Neural progenitor cell (in vitro differentiated cells): ENCODE data around the gene PGK1. TPM values are rescaled to one million over a fixed set of nuclear protein-coding genes. Genes with fewer than 3 reads are reported as not detected.
"Not testable (repeated sequence)": the region's sequence is repeated elsewhere in the genome, so short reads cannot be mapped to it uniquely, and the experiment has no call there.

Experiments used
- DNase-seq: peaks from one replicate; pipeline ENCODE4 v3.0.0-alpha.2; 2016; ENCODE audit warnings: low spot score
- H2AFZ ChIP-seq: fragments of 200-600 bp; sonication (generic); replicated peaks from 2 replicates; pipeline ENCODE4 v1.6.1; 2016; ENCODE audit warnings: antibody characterized with exemption
- H3F3A ChIP-seq: fragments of 200-600 bp; sonication (generic); 2 replicates; pipeline ENCODE4 v1.6.1; 2016; ENCODE audit warnings: antibody characterized with exemption, low read depth
- H3K27ac ChIP-seq: fragments of 200-600 bp; sonication (generic); 2 replicates; pipeline ENCODE4 v1.5.1; 2016; ENCODE audit warnings: mild to moderate bottlenecking
- H3K27me3 ChIP-seq: fragments of 200-600 bp; sonication (generic); 2 replicates; pipeline ENCODE4 v1.6.1; 2016; ENCODE audit warnings: mild to moderate bottlenecking, moderate library complexity
- H3K36me3 ChIP-seq: fragments of 200-600 bp; sonication (generic); 2 replicates; pipeline ENCODE4 v1.5.1; 2016
- H3K4me1 ChIP-seq: fragments of 200-600 bp; sonication (generic); 2 replicates; pipeline ENCODE4 v1.6.1; 2016; ENCODE audit warnings: mixed run types
- H3K4me2 ChIP-seq: fragments of 200-600 bp; sonication (generic); 2 replicates; pipeline ENCODE4 v1.6.1; 2016
- H3K4me3 ChIP-seq: fragments of 200-600 bp; sonication (generic); 2 replicates; pipeline ENCODE4 v1.5.1; 2016
- H3K79me2 ChIP-seq: fragments of 200-600 bp; sonication (generic); 2 replicates; pipeline ENCODE4 v1.6.1; 2016; ENCODE audit warnings: low read depth
- H3K9ac ChIP-seq: fragments of 200-600 bp; sonication (generic); 2 replicates; pipeline ENCODE4 v1.6.1; 2016
- H3K9me3 ChIP-seq: fragments of 200-600 bp; sonication (generic); 2 replicates; pipeline ENCODE4 v1.5.1; 2016; ENCODE audit warnings: low read depth
- H4K20me1 ChIP-seq: fragments of 200-600 bp; sonication (generic); 2 replicates; pipeline ENCODE4 v1.6.1; 2016; ENCODE audit warnings: low read depth
- H3K27ac Mint-ChIP-seq: 3 replicates; pipeline ENCODE4 v1.8.0; 2021; ENCODE audit warnings: mixed read lengths
- H3K27me3 Mint-ChIP-seq: 2 replicates; pipeline ENCODE4 v1.8.0; 2022; ENCODE audit warnings: low read depth, mild to moderate bottlenecking, inconsistent platforms, moderate library complexity, mixed read lengths; ENCODE audit not compliant: insufficient read depth
- H3K36me3 Mint-ChIP-seq: 3 replicates; pipeline ENCODE4 v1.8.0; 2021; ENCODE audit warnings: mixed read lengths
- H3K4me1 Mint-ChIP-seq: 3 replicates; pipeline ENCODE4 v1.8.0; 2021; ENCODE audit warnings: mixed read lengths
- H3K4me3 Mint-ChIP-seq: 3 replicates; pipeline ENCODE4 v1.8.0; 2021; ENCODE audit warnings: mild to moderate bottlenecking, moderate library complexity, mixed read lengths
- H3K9me3 Mint-ChIP-seq: 3 replicates; pipeline ENCODE4 v1.8.0; 2020; ENCODE audit warnings: mixed read lengths
- CTCF ChIP-seq: fragments of 200-600 bp; sonication (generic); IDR thresholded peaks from 2 replicates; pipeline ENCODE4 v1.5.1; 2017; ENCODE audit warnings: antibody characterized with exemption, mild to moderate bottlenecking
- EZH2 ChIP-seq: fragments of 200-600 bp; sonication (generic); IDR thresholded peaks from 2 replicates; pipeline ENCODE4 v1.6.1; 2017; ENCODE audit warnings: antibody characterized with exemption, mild to moderate bottlenecking, moderate library complexity
- EZH2phosphoT487 ChIP-seq: fragments of 200-600 bp; sonication (generic); IDR thresholded peaks from 2 replicates; pipeline ENCODE4 v1.6.1; 2017; ENCODE audit warnings: antibody characterized with exemption
- total RNA-seq: library from RNA; depleted of rRNA; stranded (reverse); fragments of >200 nt; gene quantifications from 2 replicates; pipeline ENCODE4 v1.2.3, GENCODE V29; 2015; ENCODE audit warnings: low replicate concordance

The PGK1 gene
- total RNA-seq, 1 donor from 2014 or later, result 446 TPM

- H3K4me2 ChIP-seq, result no peak overlapping the region
- H2AFZ ChIP-seq, result no peak overlapping the region
- no peaks in the 10 kb centered on the region for H3K79me2 ChIP-seq
- no peak for DNase-seq
- H3K27ac ChIP-seq, result no peak overlapping the region
- H3K9me3 Mint-ChIP-seq, result peaks cover 18% of the 10 kb centered on the region
- H3F3A ChIP-seq, result no peaks in the 10 kb centered on the region
- no peaks in the 10 kb centered on the region for H3K4me1 Mint-ChIP-seq
- no peaks in the 10 kb centered on the region for H4K20me1 ChIP-seq
- no peaks in the 10 kb centered on the region for H3K36me3 Mint-ChIP-seq
- H3K9me3 ChIP-seq, result no peaks in the 10 kb centered on the region
- H3K9ac ChIP-seq, result no peak overlapping the region
- no peak overlapping the region for H3K4me3 ChIP-seq
- H3K4me3 Mint-ChIP-seq, result no peak overlapping the region
- no peaks in the 10 kb centered on the region for H3K27me3 ChIP-seq
- H3K27ac Mint-ChIP-seq, result no peak overlapping the region
- no peaks in the 10 kb centered on the region for H3K36me3 ChIP-seq
- TF ChIP-seq CTCF, result no peak
- no peak for TF ChIP-seq EZH2
- no peak for TF ChIP-seq EZH2phosphoT487
- no peaks in the 10 kb centered on the region for H3K4me1 ChIP-seq
- no peaks in the 10 kb centered on the region for H3K27me3 Mint-ChIP-seq
Observed at GRCh38 chrX:78075787-78076389, 28.2 kb upstream of the PGK1 start.

GRCh38 chrX:78081413-78081812, 22.6 kb upstream of the PGK1 start:
- not testable (repeated sequence) for H3K4me1 Mint-ChIP-seq, H3K4me1 ChIP-seq, H3K36me3 ChIP-seq, H3K27me3 ChIP-seq, DNase-seq, H3K9ac ChIP-seq, H2AFZ ChIP-seq, H3K27ac ChIP-seq, H3K27me3 Mint-ChIP-seq, H3K4me2 ChIP-seq, H3K9me3 ChIP-seq, H3K36me3 Mint-ChIP-seq, H3K9me3 Mint-ChIP-seq, H3K4me3 ChIP-seq, H3K79me2 ChIP-seq, H3K4me3 Mint-ChIP-seq, H3K27ac Mint-ChIP-seq, H4K20me1 ChIP-seq, H3F3A ChIP-seq

DNA sequence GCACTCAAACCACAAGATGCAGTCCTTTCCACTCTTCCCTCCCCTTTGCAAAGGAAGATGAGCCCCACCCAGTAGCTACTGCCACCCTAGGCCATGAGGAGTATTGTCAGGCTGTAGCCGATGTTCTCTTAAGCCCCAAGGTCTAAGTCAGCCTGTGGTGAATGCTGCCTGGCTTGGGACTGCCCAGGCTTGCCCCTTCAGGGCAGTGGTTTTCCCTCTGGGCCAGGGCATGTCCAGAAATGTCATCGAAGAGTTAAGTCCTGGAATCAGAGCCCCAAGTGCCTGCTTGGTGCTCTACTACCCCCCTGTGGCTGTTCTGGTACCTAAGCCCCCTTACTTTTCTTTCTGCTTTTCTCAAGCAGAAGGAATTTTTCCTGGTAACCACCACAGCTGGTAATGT, 11.8 kb upstream of the PGK1 start:
- peak overlapping the region; percentile 57 for H2AFZ ChIP-seq
- H3K27me3 Mint-ChIP-seq, result no peaks in the 10 kb centered on the region
- H3K36me3 ChIP-seq, result no peaks in the 10 kb centered on the region
- no peak overlapping the region for H3K4me2 ChIP-seq
- DNase-seq, result peak; percentile 59
- H3K9ac ChIP-seq, result no peak overlapping the region
- no peak overlapping the region for H3K4me3 ChIP-seq
- H3K9me3 ChIP-seq, result peaks cover 2% of the 10 kb centered on the region
- no peak overlapping the region for H3K27ac ChIP-seq
- no peaks in the 10 kb centered on the region for H3K36me3 Mint-ChIP-seq
- H3K27me3 ChIP-seq, result no peaks in the 10 kb centered on the region
- H3F3A ChIP-seq, result no peaks in the 10 kb centered on the region
- H3K9me3 Mint-ChIP-seq, result peaks cover 3% of the 10 kb centered on the region
- no peaks in the 10 kb centered on the region for H3K79me2 ChIP-seq
- H4K20me1 ChIP-seq, result no peaks in the 10 kb centered on the region
- no peaks in the 10 kb centered on the region for H3K4me1 Mint-ChIP-seq
- H3K4me1 ChIP-seq, result no peaks in the 10 kb centered on the region
- no peak overlapping the region for H3K4me3 Mint-ChIP-seq
- no peak overlapping the region for H3K27ac Mint-ChIP-seq
- TF ChIP-seq EZH2phosphoT487 (no peak), CTCF (peak; percentile 50), EZH2 (no peak)

DNA sequence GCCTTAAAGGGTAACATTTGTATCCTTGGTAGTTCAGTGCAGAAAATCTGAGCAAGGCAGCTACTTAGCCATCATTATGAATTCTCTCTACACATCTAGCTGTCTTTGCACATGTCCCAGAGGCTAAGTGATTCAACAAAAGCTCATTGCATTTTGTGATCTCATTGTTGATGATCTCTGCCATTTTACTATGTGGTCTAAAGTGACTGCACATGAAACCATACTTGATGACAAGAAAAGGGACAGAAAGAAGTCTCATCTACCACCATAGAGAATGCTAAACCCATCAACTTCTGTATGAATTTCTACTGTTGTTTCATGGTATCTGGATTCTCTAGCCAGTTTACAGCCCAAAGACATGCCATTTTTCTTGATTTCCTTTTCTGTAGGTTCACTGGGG, 5.9 kb upstream of the PGK1 start:
- no peak overlapping the region for H3K4me3 ChIP-seq
- TF ChIP-seq EZH2 (no peak), CTCF (no peak), EZH2phosphoT487 (no peak)
- H3K27ac ChIP-seq, result no peak overlapping the region
- H3K4me3 Mint-ChIP-seq, result no peak overlapping the region
- H3K27me3 ChIP-seq, result no peaks in the 10 kb centered on the region
- H3K4me2 ChIP-seq, result no peak overlapping the region
- no peak overlapping the region for H3K9ac ChIP-seq
- no peaks in the 10 kb centered on the region for H3K36me3 Mint-ChIP-seq
- H3K4me1 ChIP-seq, result no peaks in the 10 kb centered on the region
- no peak overlapping the region for H2AFZ ChIP-seq
- peaks cover 11% of the 10 kb centered on the region for H3K9me3 Mint-ChIP-seq
- no peak overlapping the region for H3K27ac Mint-ChIP-seq
- H3K27me3 Mint-ChIP-seq, result no peaks in the 10 kb centered on the region
- no peaks in the 10 kb centered on the region for H3K9me3 ChIP-seq
- peaks cover 3% of the 10 kb centered on the region for H3F3A ChIP-seq
- H3K79me2 ChIP-seq, result no peaks in the 10 kb centered on the region
- H3K4me1 Mint-ChIP-seq, result peaks cover 4% of the 10 kb centered on the region
- H4K20me1 ChIP-seq, result no peaks in the 10 kb centered on the region
- H3K36me3 ChIP-seq, result no peaks in the 10 kb centered on the region
- no peak for DNase-seq
